T-helper 1 cell (primary cell): Measurements from ENCODE around the gene SLC2A13.
"Not testable (repeated sequence)": the region's sequence is repeated elsewhere in the genome, so short reads cannot be mapped to it uniquely, and the experiment has no call there.

Experiments used
- DNase-seq, 5 donors: peaks; one replicate each; pipeline ENCODE4 v3.0.0-alpha.2; 2012 to 2020

Gene SLC2A13

DNA sequence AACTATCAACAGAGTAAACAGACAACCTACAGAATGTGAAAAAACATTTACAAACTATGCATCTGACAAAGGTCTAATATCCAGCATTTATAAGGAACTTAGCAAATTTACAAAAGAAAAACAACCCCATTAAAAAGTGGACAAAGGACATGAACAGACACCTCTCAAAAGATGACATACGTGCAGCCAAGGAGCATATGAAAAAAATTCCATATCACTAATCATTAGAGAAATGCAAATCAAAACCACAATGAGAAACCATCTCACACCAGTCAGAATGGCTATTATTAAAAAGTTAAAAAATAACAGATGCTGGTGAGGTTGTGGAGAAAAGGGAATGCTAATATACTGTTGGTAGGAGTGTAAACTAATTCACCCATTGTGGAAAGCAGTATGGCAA lies 257.7 kb downstream of the SLC2A13 start:
- not testable (repeated sequence) for DNase-seq

DNA sequence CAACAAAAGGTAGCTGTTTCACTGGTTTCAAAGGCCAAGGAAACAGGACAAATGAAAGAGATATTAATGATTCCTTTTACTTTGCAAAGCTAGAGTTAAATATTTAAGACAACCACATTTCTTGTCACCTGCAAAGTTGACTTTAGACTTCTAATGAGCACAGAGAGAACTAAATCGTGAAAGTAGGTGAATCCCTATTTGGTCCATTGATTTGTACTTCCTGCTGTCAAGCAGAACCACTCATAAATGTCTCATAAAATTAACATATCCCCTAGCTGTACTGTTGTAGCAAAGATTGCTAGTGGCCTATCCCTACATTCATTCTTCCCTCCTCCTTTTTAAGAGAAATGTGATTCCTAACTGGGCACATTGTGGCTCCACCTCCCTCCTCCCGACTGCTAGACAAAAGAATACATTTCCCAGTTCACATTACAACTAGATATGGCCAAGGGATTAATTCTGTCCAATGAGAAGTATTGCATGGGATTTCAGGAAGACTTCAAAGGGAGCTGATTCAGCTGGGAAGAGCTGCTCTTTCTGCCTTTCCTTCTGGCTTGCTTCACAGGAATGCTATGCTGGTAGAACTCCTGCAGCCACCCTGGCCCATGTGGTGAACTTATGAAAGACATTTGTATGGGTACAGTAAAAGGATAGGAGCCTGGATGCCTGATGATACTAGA lies 258.8 kb downstream of the SLC2A13 start:
- DNase-seq: no peak

GRCh38 chr12:39846304-39846703 lies 259.6 kb downstream of the SLC2A13 start:
- DNase-seq: no peak

- DNase-seq: no peak
These were observed 265.5 kb downstream of the SLC2A13 start for GRCh38 chr12:39840422-39840821.

DNA sequence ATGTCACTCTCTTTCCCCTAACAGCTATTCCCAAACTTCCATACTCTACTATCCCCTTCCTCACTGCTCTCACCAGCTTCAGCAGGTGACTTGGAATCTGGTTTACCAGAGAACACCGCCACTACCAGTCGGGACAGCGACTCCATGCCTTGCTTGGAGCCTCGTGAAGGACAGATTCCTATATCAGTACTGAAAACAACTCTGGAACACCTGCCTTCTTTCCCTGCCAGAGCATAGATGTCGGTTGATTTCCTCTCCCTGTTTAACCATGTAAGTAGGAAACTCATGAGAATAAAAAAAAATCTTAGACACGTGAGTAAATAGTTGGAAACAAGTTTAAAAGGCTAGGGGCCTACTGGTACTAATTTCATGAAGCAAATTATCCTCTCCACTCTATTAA lies 266.8 kb downstream of the SLC2A13 start:
- no peak for DNase-seq

DNA sequence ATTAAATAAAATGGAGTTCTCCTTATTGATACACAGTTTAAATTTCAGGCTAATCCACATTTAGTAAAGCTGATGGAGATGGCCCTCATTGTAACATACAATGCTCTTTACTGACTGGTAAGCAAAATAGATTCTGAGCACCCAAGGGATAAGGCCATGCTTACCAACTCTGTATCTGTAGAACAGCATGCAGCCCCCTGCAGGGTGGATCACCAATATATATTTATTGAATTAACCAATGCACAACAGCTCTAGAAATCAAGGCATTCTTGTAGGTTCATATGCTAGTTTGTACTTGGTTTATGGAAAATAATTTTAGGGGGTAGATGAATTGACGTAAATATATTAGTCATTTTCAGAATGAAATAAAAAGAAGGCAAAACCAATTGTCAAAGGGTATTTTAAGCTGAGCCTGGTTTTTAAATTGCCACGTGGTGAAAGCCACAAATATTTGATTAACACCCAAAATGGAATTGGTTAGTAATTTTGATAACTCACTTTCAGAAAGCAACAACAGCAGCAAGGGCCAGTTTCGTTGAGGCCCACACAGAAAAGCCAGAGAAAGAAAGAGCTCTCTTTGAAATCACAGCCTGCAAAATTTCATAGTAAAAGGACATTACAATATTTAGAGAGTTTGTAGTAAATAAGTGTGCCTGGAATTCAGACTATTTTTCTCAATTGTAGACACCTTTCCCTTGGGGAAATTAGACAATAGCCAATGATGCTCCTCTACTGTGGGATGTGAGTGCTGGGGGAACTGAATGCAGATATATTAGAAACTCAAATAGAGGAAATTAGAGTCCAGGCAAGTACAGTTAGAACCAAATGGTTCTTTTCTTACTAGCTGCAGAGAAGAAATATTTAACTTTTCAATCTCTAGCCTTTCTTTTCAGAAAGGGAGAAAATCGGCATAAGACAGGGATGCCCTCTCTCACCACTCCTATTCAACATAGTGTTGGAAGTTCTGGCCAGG lies 270.1 kb downstream of the SLC2A13 start:
- DNase-seq: no peak

- no peak for DNase-seq
These were observed 274.1 kb downstream of the SLC2A13 start for GRCh38 chr12:39831587-39832315.

DNA sequence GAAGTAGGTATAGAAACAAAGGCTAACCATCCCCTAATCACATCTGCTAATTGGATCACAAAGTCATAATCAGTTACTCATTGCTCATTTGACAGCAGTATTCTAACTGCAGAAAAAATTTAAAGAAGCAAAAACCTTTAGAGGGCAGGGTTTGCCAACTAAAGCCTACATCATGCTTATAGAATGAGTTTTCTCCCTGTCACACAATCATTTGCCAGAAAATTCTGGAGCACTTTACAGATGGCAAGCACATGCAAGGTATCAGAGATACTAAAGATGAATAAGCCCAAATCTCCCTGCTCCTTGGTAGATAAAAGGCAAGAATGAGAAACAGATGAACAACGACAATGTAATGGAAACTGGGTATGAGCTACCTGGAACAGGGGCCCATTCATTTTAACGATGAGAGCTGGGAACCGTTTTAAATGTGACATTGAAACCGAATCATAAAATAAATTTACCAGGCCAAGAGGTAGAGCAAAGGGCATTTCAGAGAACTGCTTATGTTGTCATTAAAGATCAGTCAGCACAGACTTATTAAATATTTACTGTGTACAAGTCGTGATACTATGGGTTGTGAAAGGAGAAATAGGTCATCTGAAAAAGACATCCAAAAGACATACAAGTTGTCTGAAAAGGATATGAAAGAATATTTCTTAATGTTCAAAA lies 274.9 kb downstream of the SLC2A13 start:
- DNase-seq: no peak

GRCh38 chr12:39830171-39830570 lies 275.7 kb downstream of the SLC2A13 start:
- no peak for DNase-seq

- no peak for DNase-seq
These were observed 281.2 kb downstream of the SLC2A13 start for GRCh38 chr12:39824505-39825212.

GRCh38 chr12:39816671-39817185 lies 289.2 kb downstream of the SLC2A13 start:
- no peak for DNase-seq

GRCh38 chr12:39815746-39816145 lies 290.1 kb downstream of the SLC2A13 start:
- no peak for DNase-seq

- no peak for DNase-seq
These were observed 291.3 kb downstream of the SLC2A13 start for GRCh38 chr12:39814626-39815025.

- no peak for DNase-seq
These were observed 292.1 kb downstream of the SLC2A13 start for GRCh38 chr12:39813776-39814175.

DNA sequence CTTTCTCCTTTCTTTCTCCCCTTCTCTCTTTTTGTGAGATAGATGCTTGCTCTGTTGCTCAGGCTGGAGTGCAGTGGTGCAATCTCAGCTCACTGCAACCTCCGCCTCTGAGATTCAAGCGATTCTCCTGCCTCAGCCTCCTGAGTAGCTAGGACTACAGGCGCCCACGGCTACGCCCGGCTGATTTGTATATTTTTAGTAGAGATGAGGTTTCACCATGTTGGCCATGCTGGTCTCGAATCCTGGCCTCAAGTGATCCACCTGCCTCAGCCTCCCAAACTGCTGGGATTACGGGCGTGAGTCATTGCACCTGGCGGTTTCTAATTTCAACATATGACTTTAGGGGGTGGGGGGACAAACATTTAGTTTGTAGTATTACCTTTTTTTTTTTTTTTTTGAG lies 293.4 kb downstream of the SLC2A13 start:
- not testable (repeated sequence) for DNase-seq

GRCh38 chr12:39807043-39807442 lies 298.8 kb downstream of the SLC2A13 start:
- DNase-seq: no peak

DNA sequence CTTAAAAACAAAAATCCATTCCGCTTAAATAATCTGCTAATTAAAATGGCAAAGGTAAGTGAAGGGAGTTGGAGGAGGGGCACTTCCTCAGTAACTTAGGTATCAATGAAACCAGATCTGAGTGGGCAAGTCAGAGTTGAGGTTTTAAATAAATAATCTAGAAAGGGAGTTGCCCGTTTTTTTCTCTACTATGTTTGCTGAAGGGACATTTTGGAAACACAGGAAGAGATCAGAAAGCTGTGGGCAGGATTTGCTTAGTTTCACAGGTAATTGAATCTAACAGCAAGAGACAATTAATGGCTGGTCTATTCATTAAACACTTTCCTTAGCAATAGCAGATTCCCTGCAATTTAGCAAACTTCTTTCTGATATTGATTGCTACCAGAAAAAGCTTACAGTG lies 300.2 kb downstream of the SLC2A13 start:
- DNase-seq: no peak

DNA sequence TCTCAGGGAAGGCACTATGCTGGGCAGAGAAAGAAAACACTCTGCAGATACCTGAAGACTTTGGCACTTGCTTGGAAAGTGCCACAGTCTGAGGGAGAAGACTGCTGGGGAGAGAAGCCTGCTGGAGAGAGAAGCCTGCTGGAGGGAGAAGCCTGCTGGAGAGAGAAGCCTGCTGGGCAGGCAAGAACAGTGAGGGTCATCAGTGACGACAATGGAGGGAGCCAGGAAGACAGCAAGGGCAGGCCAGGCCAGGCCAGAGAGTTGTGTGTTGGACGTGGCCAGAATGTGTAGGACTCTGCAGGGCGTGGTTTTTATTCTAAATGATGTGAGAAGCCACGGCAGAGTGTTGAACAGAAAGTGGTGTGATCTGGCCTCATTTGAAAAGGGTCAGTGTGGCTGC lies 301.0 kb downstream of the SLC2A13 start:
- DNase-seq: no peak

DNA sequence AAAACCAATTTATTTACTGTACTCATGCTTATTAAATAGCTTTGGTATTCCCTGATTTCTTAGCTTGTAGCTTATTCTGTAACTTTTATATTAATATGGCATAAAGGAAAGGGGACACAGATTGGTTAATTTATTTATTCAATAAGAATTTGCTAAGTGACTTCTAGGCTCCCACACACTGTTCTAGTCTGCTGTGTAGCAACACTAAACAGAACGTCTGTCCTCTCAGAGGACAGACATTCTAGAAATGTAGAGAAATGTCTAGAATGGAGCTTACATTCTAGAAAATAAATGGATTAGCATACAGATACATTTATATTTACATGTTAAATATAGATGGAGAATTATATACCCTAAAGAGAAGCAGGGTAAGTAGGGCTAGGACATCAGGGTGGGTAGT lies 301.4 kb downstream of the SLC2A13 start:
- no peak for DNase-seq

DNA sequence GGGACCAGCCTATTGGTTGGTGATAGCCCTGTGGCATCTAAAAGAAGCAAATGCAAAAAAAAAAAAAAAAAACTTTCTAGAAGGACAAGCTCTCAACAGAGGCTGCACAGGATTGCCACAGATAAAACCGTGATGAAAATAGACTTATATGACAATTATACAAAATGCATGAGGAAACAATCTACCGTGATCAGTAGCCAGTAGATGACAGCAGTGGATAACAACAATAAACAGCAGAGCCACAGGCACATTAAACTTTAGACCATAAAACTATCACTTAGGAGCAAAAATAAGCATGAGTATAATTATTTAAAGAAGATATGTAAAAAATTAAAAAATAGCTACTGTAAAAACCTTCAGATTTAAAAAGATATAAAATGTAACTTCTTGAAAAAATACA lies 302.7 kb downstream of the SLC2A13 start:
- no peak for DNase-seq

- no peak for DNase-seq
These were observed 306.9 kb downstream of the SLC2A13 start for GRCh38 chr12:39798977-39799376.

- DNase-seq: no peak
These were observed 307.5 kb downstream of the SLC2A13 start for GRCh38 chr12:39798429-39798828.
